GM18907 (cell line): ENCODE data around the gene CAPZA2.
"Not testable (repeated sequence)": the region's sequence is repeated elsewhere in the genome, so short reads cannot be mapped to it uniquely, and the experiment has no call there.

Experiments
- ATAC-seq: cut with Tn5 transposase; IDR thresholded peaks from one replicate; pipeline ENCODE4 v1.9.1; 2021; ENCODE audit warnings: mild to moderate bottlenecking, moderate library complexity; ENCODE audit not compliant: unreplicated experiment

Gene CAPZA2

GRCh38 chr7:116912269-116912909, 50.0 kb downstream of the CAPZA2 start:
- no peak for ATAC-seq

GRCh38 chr7:116918704-116919103, 56.3 kb downstream of the CAPZA2 start:
- no peak for ATAC-seq

GRCh38 chr7:116920359-116920758, 58.0 kb downstream of the CAPZA2 start:
- ATAC-seq, result no peak

GRCh38 chr7:116922545-116922944, 60.2 kb downstream of the CAPZA2 start:
- no peak for ATAC-seq

GRCh38 chr7:116924741-116925140, 62.4 kb downstream of the CAPZA2 start:
- no peak for ATAC-seq

- no peak for ATAC-seq
These were observed 66.6 kb downstream of the CAPZA2 start for GRCh38 chr7:116929021-116929420.

GRCh38 chr7:116929914-116930913, 67.8 kb downstream of the CAPZA2 start:
- peak; percentile 90 for ATAC-seq

GRCh38 chr7:116932566-116932965, 70.2 kb downstream of the CAPZA2 start:
- no peak for ATAC-seq

GRCh38 chr7:116933465-116933864, 71.1 kb downstream of the CAPZA2 start:
- ATAC-seq, result no peak

- ATAC-seq, result no peak
These were observed 72.2 kb downstream of the CAPZA2 start for GRCh38 chr7:116934580-116934979.

GRCh38 chr7:116936844-116937243, 74.5 kb downstream of the CAPZA2 start:
- not testable (repeated sequence) for ATAC-seq

- no peak for ATAC-seq
These were observed 76.3 kb downstream of the CAPZA2 start for GRCh38 chr7:116938678-116939077.

- no peak for ATAC-seq
These were observed 78.4 kb downstream of the CAPZA2 start for GRCh38 chr7:116940689-116941370.

GRCh38 chr7:116942504-116942903, 80.1 kb downstream of the CAPZA2 start:
- ATAC-seq, result no peak

GRCh38 chr7:116948934-116949333, 86.5 kb downstream of the CAPZA2 start:
- no peak for ATAC-seq

GRCh38 chr7:116949941-116950801, 87.8 kb downstream of the CAPZA2 start:
- ATAC-seq, result no peak

- no peak for ATAC-seq
These were observed 88.5 kb downstream of the CAPZA2 start for GRCh38 chr7:116950889-116951351.

GRCh38 chr7:116951366-116952292, 89.2 kb downstream of the CAPZA2 start:
- ATAC-seq, result no peak

GRCh38 chr7:116952635-116953371, 90.4 kb downstream of the CAPZA2 start:
- peak; percentile 23 for ATAC-seq
